HG02884 (cell line): ENCODE measurements around the gene KRT7.

Experiments
- ATAC-seq: cut with Tn5 transposase; IDR thresholded peaks from one replicate; pipeline ENCODE4 v1.9.1; 2021; ENCODE audit warnings: mild to moderate bottlenecking, moderate library complexity; ENCODE audit not compliant: unreplicated experiment

KRT7 gene

DNA sequence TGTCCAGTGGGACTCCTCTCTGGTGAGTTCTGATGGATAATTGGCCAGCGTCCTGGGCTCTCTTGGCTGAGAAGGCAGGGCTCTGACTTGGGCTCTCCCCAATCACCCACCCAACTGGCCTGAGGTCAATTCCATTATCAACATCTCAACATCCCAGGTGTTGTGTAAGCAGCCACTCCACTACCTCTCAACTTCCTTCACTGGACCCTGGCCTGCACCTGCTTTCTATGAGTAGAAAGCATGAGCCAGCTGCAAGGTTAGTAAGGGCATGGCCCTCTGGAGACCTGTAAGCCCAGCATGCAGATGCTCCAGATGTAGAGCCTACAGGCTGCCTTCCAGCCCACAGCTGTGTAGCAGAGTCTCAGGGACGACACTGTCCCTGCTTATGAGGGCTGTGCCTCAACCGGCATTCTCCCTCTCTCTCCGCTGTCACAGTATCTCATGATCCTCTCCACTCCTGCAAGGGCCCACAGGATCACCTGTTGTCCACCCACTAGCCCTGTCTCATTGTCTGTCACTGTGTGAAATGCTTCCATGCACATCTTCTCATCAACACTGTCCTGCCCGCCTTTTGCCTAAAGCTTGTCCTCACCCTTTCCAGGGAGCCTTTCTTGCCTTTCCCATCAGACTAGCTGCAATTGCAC, 63.7 kb downstream of the KRT7 start:
- no peak for ATAC-seq
